Left lobe of liver (tissue), 2 donors: ENCODE data around the gene CMIP. TPM values are rescaled to one million over a fixed set of nuclear protein-coding genes. Genes with fewer than 3 reads are reported as not detected.
"Not testable (repeated sequence)": the region's sequence is repeated elsewhere in the genome, so short reads cannot be mapped to it uniquely, and the experiment has no call there.

Source experiments
- ATAC-seq: fragments of 200-7000 bp; cut with Tn5 transposase; one replicate; pipeline ENCODE4 v1.9.1; 2020; ENCODE audit warnings: mild to moderate bottlenecking, moderate library complexity
- DNase-seq: peaks from one replicate; pipeline ENCODE4 v3.0.0-alpha.2; 2020; ENCODE audit warnings: low spot score
- total RNA-seq: library from RNA; stranded (reverse); gene quantifications from one replicate; pipeline ENCODE4 v1.2.1, GENCODE V29; 2021
- donor health status: DM: no; HTN: no; CAD: no; lungs with moderate emphysema.
- donor health status: DM: no; HTN: yes; CAD: no.

Gene CMIP
- total RNA-seq, 1 donor from 2014 or later, result 15.4 TPM

GRCh38 chr16:81513204-81514040 lies 68.8 kb downstream of the CMIP start:
- ATAC-seq (peak; percentile 91), DNase-seq (peak; percentile 93)

GRCh38 chr16:81514041-81514559 lies 69.5 kb downstream of the CMIP start:
- DNase-seq, result no peak

GRCh38 chr16:81514568-81515258 lies 70.1 kb downstream of the CMIP start:
- DNase-seq (no peak), ATAC-seq (no peak)

More at GRCh38 chr16:81514041-81514559, 69.5 kb downstream of the CMIP start:
- ATAC-seq, result peak; percentile 9

GRCh38 chr16:81515281-81515680 lies 70.7 kb downstream of the CMIP start:
- ATAC-seq, result no peak
- no peak for DNase-seq

GRCh38 chr16:81515721-81516120 lies 71.1 kb downstream of the CMIP start:
- DNase-seq (no peak), ATAC-seq (no peak)

GRCh38 chr16:81516478-81517149 lies 72.0 kb downstream of the CMIP start:
- ATAC-seq (no peak), DNase-seq (no peak)

- no peak for ATAC-seq
- DNase-seq, result no peak
These were observed 72.5 kb downstream of the CMIP start for GRCh38 chr16:81517150-81517499.

GRCh38 chr16:81517629-81518438 lies 73.2 kb downstream of the CMIP start:
- no peak for DNase-seq
- ATAC-seq, result no peak

GRCh38 chr16:81518439-81518757 lies 73.8 kb downstream of the CMIP start:
- ATAC-seq (no peak), DNase-seq (no peak)

GRCh38 chr16:81519301-81520150 lies 74.9 kb downstream of the CMIP start:
- DNase-seq (no peak), ATAC-seq (no peak)

GRCh38 chr16:81520151-81520470 lies 75.5 kb downstream of the CMIP start:
- DNase-seq (no peak), ATAC-seq (no peak)

- no peak for DNase-seq
- no peak for ATAC-seq
These were observed 76.0 kb downstream of the CMIP start for GRCh38 chr16:81520560-81521135.

- ATAC-seq, result no peak
- no peak for DNase-seq
These were observed 76.6 kb downstream of the CMIP start for GRCh38 chr16:81521141-81521626.

GRCh38 chr16:81522108-81522701 lies 77.6 kb downstream of the CMIP start:
- DNase-seq (no peak), ATAC-seq (no peak)

GRCh38 chr16:81522851-81523250 lies 78.2 kb downstream of the CMIP start:
- ATAC-seq, DNase-seq: not testable (repeated sequence)

GRCh38 chr16:81523387-81524115 lies 78.9 kb downstream of the CMIP start:
- ATAC-seq, result no peak

GRCh38 chr16:81524382-81524781 lies 79.8 kb downstream of the CMIP start:
- DNase-seq (no peak), ATAC-seq (no peak)

More at GRCh38 chr16:81523387-81524115, 78.9 kb downstream of the CMIP start:
- DNase-seq, result no peak

- not testable (repeated sequence) for ATAC-seq, DNase-seq
These were observed 80.3 kb downstream of the CMIP start for GRCh38 chr16:81524885-81525284.
